Forelimb muscle (tissue), 1 donor: ENCODE data around the gene TYR. TPM values are rescaled to one million over a fixed set of nuclear protein-coding genes. Genes with fewer than 3 reads are reported as not detected.
"Not testable (repeated sequence)": the region's sequence is repeated elsewhere in the genome, so short reads cannot be mapped to it uniquely, and the experiment has no call there.

Experiments
- DNase-seq: peaks from one replicate; pipeline ENCODE4 v3.0.0-alpha.2; 2013; ENCODE audit warnings: low read depth
- polyA plus RNA-seq: library from polyadenylated mRNA; unstranded; fragments of 120-200 nt; gene quantifications from one replicate; pipeline ENCODE4 v1.2.1, GENCODE V29; 2013; ENCODE audit not compliant: insufficient read length

The TYR gene
- not detected for polyA plus RNA-seq

DNA sequence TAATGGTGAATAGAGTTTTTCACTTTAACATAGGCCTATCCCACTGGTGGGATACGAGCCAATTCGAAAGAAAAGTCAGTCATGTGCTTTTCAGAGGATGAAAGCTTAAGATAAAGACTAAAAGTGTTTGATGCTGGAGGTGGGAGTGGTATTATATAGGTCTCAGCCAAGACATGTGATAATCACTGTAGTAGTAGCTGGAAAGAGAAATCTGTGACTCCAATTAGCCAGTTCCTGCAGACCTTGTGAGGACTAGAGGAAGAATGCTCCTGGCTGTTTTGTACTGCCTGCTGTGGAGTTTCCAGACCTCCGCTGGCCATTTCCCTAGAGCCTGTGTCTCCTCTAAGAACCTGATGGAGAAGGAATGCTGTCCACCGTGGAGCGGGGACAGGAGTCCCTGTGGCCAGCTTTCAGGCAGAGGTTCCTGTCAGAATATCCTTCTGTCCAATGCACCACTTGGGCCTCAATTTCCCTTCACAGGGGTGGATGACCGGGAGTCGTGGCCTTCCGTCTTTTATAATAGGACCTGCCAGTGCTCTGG lies at the start of gene TYR:
TSS of gene TYR (plus strand) at position 185 of the 541 bp plus-strand sequence. CDS start at position 264, 79 bp downstream.
- no peak for DNase-seq

GRCh38 chr11:89136606-89137005 lies 41.1 kb upstream of the TYR start:
- no peak for DNase-seq

- no peak for DNase-seq
These were observed 30.4 kb upstream of the TYR start for GRCh38 chr11:89147229-89147628.

GRCh38 chr11:89159974-89160373 lies 17.7 kb upstream of the TYR start:
- no peak for DNase-seq

- DNase-seq = no peak
These were observed 15.7 kb upstream of the TYR start for GRCh38 chr11:89161949-89162348.

GRCh38 chr11:89163686-89164085 lies 14.0 kb upstream of the TYR start:
- DNase-seq = no peak

GRCh38 chr11:89168396-89168795 lies 9.3 kb upstream of the TYR start:
- DNase-seq = no peak

DNA sequence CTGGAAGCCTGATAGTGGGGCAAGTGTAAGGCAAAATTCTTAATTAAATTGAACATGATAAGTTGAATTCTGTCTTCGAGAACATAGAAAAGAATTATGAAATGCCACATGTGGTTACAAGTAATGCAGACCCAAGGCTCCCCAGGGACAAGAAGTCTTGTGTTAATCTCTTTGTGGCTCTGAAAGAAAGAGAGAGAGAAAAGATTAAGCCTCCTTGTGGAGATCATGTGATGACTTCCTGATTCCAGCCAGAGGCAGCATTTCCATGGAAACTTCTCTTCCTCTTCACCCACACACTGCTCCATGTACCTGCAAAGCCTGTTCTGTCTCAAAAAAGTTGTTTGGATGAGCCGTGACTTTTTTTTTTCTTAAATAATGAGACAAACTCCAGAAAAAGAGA lies 1.9 kb upstream of the TYR start:
- no peak for DNase-seq

DNA sequence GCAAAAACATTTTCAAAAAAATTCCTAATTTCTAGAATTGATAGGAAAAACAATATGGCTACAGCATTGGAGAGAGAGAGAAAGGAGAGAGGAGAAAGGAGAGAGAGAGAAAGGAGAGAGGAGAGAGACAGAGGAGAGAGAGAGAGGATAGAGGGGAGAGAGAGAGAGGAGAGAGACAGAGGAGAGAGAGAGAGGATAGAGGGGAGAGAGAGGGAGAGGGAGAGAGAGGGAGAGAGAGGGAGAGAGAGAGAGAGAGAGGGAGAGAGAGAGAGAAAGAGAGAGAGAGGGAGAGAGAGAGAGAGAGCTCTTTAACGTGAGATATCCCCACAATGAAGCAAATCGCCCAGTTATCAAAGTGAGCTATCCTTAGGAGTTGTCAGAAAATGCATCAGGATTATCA lies 737 bp upstream of the TYR start:
- DNase-seq = no peak

DNA sequence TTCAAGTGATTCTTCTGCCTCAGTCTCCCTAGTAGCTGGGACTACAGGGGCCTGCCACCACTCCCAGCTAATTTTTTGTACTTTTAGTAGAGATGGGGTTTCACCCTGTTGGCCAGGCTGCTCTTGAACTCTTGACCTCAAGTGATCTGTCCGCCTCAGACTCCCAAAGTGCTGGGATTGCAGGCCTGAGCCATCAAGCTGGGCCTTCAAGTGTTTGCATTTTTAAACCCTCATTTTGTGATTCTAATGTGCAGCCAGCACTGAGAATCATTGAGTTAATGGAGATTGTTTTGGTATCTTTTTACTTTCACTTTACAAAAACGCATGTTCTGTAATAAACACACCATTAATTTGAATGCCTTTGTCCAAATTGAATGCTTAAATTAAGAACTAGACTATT lies 3.4 kb downstream of the TYR start:
- no peak for DNase-seq

DNA sequence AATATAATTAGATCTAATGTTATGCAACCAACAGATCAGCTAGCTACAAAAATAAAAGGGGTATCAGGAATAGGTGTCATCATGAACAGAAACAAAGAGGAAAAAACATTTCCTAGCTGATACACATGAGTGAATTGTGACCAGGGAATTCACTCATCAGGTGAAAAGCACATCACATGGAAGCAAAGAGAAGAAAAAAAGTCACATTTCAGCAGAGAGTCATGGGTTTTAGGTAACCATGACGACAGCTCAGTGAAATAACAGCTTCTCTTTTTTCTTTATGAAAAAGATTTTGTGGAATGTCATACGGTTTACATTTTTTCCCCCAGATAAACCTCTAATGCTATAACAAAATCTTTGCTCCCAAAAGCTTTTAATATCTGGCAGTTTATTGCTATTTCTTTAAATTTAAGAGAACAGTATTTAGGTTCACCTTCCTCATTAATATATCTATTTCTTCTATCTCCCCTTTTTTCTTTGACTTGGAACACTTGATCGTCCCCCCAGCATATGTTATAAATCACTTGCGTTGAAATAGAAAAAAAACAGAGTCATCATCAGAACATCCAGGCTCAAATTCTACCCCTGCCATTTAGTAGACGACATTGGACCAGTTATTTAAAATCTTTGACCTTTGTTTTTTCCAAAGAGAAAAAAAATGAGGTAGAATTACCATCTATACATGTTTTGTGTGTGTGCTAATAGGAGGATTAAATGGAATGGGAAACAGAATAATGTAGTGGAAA lies 5.3 kb downstream of the TYR start:
- DNase-seq = no peak

DNA sequence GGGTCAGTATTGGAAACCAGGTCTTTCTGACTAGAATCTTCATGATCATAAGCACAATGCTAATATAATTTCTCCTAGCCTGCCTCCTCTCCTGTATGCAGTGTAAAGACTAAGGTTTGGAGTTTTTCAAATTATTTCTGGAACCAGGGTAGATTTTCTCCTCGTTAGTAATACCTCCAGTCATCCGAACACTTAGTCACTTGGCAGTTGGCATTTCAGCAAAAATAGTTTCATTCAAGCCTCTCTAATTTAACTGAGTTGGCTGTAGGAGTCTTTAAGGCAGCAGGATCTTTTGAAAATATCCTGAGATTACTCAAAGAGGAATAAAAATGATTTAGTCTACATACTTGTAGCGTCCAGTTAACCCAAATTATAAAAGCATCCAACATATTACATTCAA lies 6.3 kb downstream of the TYR start:
- no peak for DNase-seq

- no peak for DNase-seq
These were observed 12.1 kb downstream of the TYR start for GRCh38 chr11:89189776-89190175.

- DNase-seq = no peak
These were observed 23.5 kb downstream of the TYR start for GRCh38 chr11:89201138-89201537.

DNA sequence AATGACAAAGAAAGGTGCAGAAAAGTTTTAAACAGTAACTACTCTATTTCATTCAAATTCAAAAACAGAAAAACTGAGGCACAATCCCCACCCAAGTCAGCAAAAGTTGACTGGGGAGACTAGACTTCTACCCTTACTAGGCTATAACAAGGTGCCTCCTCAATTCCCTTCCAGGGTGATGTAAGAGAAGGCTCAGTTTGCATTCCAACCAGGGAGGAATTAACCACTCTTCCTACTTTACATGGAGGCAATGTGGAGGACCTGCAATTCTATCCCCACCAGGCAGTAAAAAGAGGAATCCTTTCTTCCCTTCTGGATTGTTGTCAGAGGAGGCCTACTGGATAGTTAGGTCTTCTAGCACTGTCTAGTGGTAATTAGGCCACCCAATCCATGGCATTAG lies 26.1 kb downstream of the TYR start:
- DNase-seq = no peak

DNA sequence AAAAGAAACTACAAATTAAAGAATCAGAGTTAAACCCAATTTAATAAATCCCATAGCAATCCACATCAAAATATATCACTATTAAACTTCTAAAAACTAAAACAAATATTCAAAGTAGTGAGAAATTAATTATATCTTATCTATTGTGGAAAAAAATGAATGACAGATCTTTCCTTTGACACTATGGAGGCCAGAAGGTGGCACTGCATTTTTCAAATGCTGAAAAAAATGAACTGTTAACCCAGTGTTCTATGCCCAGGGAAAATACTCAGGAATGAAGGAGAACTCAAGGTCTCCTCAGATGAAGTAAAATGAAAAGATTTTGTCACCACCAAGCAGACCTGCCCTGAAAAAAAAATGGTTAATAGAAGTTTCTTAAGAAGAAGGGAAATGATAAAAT lies 27.7 kb downstream of the TYR start:
- no peak for DNase-seq

DNA sequence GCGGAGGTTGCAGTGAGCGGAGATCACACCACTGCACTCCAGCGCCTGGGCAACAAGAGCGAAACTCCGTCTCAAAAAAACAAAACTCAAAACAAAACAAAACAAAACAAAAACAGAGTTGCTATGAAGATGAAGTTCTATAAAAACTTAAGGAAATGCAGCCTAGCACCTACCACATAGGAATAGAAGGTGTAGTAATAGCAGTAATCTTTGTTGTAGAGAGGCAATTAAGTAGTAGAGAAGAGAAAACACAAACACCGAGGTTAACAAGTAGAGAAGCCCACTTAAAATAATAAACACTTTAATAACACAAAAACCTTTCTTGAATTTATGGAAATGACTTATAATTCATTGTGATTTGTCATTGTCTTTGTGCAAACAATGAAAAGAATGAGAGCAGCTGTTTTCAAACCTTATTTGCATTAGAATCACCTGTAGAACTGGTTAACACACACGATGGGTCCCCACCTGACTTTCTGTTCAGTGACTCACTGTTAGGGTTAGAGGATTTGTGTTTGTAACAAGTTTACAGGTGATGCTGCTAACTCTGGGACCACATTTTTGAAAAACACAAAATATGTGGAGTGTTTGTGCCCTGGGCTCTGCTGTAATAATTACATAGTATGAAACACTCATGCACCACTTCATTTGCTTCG lies 43.1 kb downstream of the TYR start:
- no peak for DNase-seq

DNA sequence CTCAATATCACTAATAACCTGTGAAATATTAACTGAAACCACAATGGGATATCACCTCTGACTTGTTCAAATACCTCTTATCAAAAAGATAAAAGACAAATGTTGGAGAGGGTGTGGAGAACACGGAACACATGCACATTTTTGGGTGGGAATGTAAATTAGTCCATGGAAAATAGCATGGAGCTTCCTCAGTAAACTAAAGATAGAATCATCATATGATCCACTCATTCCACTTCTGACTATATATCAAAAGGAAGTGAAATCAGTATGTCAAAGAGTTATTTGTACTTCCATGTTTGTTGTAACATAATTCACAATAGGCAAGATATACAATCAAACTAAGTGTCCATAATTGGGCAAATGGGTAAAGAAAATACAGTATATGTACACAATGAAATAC lies 57.4 kb downstream of the TYR start:
- DNase-seq = no peak

- DNase-seq = no peak
These were observed 58.3 kb downstream of the TYR start for GRCh38 chr11:89235976-89236375.

- DNase-seq = not testable (repeated sequence)
These were observed 69.3 kb downstream of the TYR start for GRCh38 chr11:89247007-89247406.

DNA sequence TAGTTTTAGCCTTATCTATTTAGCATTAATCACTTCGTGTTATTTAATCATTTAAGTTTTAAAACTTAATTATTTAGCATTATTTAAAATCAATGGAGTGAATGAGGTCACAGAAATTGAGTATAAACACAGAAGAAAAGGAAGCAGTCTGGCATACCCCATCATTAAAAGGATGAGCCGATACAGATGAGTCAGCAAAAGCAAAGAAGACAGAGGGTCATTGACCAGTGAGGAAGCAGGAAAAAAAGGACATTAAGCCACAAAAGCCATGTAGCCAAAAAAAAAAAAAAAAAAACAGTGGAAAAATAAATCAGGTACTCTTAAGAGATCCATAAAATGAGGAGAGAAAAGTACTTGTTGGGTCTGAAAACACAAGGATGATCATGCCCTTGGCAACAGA lies 71.5 kb downstream of the TYR start:
- DNase-seq = no peak

DNA sequence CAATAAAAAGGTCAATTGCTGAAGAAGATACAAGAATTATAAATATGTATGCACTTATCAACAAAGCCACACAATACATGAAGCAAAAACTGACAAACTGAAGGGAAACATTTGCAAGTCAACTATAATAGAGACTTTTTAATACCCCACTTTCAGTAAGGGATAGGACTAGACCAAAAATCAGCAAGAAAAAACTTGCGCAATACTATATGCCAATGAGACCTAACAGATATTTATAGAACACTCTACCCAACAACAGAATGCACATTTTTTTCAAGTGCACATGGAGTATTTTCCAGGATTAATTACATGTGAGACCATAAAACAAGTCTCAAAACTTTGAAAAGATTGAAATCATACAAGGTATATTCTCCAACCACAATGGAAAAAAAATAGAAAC lies 83.8 kb downstream of the TYR start:
- DNase-seq = not testable (repeated sequence)

DNA sequence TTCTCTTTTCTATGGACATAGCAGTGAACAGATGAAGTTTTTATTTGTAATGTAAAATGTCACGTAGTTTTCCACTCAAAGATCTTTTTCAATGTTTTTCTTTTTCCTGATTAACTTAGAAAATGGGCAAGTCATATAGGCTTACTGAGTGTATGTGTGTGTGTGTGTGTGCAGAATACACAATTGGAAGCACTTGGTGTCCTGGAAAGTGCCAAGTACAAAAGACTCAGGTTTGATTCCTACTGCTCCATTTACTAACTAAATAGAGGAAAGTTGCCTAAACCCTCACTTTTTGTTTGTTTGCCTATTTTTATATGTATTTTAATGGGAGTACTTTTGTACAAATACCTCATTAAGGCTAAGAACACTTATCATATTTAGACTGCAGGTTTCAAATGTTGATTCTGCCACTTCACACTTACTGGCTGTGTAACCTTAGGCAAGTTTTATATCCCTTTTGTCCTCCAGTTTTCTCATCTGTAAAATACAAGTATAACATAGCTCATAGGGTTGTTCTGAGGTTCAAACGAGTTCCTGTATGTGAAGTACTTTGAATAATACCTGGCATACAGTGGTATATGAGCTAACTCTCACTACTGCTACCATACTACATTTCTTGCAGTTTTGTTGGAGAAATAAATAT lies 90.1 kb downstream of the TYR start:
- no peak for DNase-seq
